HK-2 (cell line): ENCODE measurements around the gene APOBEC3A.
"Not testable (repeated sequence)": the region's sequence is repeated elsewhere in the genome, so short reads cannot be mapped to it uniquely, and the experiment has no call there.

Source experiments
- DNase-seq: peaks from one replicate; pipeline ENCODE4 v3.0.0-alpha.2; 2018; ENCODE audit not compliant: unreplicated experiment

Gene APOBEC3A

DNA sequence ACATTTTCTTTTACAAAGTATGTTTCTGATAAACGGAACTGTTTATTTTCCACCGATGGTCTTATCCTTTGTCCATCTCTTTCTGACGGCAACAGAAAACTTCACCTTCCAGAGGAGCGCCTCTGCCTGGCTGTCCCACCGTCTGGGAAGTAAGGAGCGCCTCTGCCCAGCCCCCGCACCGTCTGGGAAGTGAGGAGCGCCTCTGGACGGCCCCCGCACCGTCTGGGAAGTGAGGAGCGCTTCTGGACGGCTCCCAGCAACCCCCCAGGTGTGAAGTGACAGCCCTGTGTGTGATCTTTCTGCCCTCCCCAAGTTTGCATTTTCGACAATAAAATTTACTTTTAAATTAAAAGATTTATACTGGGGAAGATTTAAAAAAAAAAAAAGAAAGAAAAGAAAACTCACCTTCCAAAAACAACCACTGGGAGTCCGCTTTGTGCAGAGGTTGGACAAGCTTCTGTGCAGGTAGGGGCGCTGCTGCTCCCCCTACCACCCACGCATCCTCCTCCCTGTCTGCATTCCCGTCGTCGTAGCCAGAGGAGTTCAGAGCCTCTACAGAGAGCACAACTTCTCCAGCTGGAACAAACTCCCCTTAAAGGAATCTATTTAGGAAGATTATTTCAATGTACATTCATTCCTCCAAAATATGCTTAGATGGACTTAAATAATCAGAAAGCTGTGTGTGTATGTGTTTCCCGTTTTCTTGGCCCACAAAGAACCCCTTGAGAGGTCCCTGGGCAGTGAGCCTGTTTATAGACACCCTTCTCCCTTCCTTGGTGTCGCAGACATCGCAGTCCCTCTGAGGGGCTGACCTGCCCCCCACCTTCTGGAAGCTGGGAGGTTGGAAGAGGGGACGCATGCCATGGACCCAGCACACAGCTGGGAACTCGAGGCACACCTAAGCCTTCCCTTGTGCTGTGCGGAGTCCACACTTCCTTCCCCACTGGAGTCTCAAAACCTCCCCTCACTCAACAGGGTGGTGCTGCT is 23.9 kb downstream of the APOBEC3A start:
- DNase-seq: no peak

DNA sequence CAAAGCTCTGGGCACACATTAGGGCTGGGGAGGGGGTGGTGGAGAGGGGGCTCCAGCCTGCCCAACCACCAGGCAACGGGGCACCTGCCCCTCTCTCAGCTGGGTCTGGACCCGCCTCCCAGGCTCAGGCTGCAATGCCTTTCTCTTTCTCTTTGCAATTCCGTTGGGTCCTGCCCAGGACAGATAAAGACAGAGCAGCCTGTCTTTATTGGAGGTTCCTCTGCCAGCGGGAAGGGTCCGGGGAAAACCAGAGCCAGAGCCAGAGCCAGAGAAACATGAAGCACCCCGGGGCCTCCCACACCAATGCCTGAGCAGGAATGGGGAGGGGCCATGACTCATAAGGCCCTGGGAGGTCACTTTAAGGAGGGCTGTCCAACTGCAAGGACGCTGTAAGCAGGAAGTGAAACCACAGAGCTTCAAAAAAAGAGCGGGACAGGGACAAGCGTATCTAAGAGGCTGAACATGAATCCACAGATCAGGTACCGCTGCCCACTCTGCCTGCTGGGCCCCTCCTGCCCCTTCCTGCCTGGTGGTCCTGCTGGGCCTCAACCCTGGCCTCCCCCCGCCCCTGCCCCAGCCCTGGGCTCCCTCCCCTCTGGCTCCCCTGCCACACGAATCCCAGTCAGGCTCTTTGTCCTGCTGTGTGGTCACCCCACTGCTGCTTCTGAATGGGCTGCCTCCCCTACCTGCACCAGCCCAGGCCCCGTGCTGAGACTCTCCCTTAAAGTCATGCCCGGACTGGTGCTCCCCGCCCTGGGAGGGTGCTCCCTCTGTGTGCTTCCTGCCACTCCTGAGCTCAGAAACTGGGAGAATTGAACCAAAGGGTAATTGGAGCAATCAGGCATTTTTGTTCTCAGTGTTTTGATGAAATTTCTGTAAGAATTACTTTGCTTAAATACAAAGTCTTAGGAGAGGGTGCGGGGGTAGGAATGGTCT is 24.9 kb downstream of the APOBEC3A start, which contains the start of gene APOBEC3B:
TSS of gene APOBEC3B (plus strand) at position 356 of the 936 bp plus-strand sequence. CDS start at position 463, 107 bp downstream.
- peak; percentile 85 for DNase-seq

DNA sequence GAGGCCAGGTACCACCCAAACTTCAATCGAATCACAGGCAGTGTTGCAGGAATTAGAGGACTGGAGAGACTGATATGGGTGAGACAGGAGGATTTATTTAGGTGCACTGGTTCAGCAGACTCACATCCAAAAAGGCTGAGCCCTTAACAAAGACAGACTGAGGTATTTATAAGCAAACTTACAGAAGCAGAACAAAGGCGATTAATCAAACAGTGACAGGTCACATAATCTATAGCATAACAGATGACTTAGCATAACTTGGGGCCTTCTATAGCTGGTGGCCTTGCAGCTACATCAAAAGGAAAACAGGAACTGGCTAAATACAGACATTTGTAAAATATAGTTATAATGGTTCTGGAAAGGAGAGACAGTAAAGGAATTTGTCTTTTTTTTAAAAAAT is 26.8 kb downstream of the APOBEC3A start:
- DNase-seq: no peak

DNA sequence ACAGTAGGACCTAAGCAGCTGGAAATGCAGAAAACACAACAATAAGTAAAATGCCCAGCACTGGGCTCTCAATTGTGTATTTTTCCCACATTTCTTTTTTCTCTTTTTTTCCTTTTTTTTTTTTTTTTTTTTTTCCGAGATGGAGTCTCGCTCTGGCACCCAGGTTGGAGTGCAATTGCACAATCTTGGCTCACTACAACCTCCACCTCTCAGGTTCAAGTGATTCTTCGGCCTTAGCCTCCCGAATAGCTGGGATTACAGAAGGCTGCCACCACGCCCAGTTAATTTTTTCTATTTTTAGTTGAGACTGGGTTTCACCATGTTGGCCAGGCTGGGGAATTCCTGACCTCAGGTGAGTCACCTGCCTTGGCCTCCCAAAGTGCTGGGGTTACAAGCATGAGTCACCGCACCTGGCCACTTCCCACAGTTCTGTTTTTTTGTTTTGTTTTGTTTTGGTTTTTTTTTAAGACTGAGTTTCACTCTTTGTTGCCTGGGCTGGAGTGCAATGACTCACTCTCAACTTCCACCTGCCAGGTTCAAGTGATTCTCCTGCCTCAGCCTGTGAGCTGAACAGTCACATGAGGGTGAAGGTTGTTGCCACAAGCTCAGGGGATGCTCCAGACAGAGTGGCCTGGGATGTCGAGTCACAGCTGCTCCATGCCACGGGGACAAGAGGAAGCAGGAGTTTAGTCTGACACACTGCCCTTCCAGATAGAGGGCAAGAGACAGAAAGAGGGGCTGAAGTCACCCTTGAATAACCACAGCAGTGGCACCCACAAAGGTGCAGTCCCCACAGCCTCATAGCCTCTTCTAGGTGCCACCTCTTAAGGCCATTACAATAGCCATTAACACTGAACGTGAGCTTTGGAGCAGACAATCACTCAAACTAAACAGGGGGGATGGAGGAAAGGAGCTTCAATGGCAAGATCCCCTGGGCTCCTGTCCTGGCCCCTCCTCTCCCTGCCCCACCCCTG is 27.7 kb downstream of the APOBEC3A start:
- DNase-seq: peak; percentile 76

DNA sequence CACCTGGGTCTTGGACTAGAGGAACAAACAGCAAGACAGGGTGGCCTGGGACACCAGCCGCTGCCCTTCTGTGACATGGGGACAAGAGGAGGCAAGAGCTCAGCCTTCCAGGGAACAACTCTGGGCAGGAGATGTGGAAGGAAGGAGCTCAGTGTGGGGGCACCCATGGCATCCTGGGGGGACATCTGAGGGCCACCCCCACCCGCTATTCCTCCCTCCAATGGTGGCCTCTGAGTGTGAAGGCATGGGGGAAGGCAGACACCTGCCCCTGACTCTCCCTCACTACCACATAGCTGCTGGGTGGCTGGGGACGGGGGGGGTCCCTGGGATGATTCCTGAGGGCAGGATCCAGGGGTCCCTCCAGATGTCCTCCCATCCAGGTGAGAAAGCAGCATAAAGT is 29.2 kb downstream of the APOBEC3A start:
- no peak for DNase-seq

DNA sequence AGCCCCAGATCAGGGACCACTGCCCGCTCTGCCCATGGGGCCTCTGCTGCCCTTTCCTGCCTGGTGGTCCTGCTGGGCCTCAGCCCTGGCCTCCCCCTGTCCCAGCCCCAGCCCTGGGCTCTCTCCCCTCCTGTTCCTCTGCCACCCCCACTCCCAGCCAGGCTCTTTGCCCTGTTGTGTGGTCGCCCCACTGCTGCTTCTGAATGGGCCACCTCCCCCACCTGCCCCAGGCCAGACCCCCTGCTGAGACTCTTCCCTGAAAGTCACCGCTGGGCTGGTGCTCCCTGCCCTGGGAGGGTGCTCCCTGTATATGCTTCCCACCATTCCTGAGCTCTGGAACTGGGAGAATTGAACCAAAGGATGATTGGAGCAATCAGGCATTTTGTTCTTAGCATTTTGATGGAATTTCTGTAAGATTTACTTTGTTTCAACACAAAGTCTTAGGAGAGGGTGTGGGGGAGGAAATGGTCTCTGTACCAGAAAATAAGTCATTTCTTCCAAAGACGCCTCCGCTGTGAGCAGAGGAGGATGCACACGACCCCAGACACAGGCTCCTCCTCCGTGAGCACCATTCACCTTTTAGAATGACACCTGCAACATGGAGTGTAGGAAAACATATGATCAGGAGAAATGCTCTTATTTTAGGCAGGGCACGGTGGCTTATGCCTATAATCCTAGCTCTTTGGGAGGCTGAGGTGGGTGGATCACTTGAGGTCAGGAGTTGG is 29.9 kb downstream of the APOBEC3A start:
- no peak for DNase-seq

DNA sequence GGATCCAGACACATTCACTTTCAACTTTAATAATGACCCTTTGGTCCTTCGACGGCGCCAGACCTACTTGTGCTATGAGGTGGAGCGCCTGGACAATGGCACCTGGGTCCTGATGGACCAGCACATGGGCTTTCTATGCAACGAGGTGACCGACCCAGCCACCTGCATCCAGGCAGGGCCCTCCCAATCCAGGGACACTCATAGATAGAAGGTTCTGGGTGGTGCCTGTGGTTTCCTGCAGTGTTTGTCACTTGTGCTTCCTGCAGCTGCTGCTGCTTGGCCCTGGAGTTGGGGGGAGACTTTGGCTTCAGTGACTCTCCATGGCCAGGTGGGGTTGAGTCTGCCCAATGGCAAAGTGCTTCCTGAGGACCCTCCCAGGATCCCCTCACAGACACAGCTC is 32.1 kb downstream of the APOBEC3A start:
- DNase-seq: no peak

DNA sequence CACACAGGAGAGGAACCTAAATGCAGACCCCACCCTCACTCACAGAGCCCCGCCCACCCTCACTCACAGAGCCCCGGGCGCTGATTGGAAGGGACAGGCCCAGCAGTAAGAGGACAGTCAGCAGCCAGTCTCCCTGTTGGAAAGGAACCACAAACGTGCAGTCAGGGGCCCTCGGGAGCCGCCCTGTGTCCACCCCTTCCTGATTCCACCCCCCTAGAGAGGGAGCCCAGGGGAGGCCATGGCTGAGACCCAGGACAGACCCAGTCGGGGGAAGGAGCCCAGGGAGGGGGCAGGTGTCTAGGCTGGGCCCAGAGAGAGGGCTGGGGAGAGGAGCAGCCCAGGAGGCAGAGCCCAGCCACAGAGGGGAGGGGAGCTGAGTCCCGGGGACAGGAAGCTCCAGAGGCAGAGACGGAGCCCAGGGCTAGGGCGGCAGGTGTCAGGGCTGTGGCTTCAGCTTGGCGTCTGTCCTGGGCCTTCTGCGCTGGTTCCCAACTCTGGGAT is 35.5 kb downstream of the APOBEC3A start:
- DNase-seq: not testable (repeated sequence)

DNA sequence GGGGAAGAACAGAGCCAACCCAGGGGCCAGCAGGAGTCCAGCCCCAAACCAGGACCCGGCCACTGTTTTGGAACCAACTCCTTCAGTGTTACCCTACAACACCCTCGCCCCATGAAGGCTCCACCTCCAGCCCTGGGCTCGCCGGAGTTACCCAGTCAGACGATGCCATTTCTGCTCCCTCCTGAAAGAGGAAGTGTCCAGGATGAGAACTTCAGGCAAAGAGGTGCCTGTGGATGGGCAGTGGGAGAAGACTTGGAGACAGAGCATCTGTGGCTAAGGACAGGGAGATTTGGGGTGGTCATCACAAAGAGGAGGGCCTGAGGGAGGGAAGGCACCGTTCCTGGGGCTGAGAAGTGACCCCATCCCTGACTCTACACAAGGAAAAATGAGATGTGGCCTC is 38.7 kb downstream of the APOBEC3A start:
- DNase-seq: no peak

DNA sequence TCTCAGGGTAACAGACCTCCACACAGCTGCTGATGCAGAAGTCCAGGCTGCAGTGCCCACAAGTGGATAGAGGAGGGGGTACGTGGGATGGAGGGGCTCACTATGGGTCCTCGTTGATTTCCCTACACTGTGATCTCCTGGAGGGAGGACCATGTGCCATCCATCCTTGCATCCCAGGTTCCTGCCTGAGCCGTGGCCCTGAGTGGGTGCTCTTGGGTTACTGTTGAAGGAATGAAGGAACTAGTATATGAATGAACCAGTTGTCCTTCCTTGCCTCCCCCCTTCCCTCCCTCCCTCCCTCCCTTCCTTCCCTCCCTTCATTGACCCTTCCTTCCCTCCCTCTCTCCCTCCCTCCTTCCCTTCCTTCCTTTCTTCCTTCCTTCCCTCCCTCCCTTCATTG is 40.1 kb downstream of the APOBEC3A start:
- no peak for DNase-seq

DNA sequence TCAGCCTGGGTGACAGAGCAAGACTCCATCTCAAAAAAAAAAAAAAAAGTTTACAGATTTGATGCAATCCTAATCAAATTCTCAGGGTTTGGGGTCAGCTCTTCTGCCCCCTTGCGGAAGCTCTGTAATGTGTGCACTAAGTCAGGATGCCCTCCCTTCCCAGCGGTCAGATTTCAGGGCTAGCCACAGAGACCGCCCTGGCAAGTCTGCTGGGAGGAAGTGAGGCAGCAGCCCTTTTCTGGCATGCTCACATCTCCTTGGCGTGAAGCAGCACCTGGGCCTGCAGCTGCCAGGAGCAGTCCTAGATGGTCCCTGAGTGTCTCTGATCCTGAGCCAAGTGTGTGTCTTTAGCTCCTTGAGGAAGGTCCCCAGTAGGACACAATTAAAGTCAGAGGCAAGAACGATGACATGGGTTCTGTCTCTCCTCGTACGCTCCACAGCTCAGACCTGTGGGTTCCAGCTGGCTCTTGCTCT is 45.8 kb downstream of the APOBEC3A start:
- peak; percentile 70 for DNase-seq

DNA sequence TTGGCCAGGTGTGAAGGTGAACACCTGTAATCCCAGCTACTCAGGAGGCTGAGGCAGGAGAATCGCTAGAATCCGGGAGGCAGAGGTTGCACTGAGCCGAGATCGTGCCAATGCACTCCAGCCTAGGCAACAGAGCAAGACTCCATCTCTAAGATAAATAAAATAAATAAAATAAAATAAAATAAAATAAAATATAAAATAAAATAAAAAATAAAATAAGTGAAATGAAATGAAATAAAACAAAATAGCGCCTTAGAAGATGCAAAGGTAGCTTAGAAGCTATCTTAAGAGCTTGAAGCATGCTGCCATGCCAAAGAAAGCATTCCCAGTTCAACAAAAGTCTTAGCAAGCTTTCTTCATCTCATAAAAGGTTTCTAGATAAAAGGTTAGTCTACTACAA is 49.8 kb downstream of the APOBEC3A start:
- no peak for DNase-seq

DNA sequence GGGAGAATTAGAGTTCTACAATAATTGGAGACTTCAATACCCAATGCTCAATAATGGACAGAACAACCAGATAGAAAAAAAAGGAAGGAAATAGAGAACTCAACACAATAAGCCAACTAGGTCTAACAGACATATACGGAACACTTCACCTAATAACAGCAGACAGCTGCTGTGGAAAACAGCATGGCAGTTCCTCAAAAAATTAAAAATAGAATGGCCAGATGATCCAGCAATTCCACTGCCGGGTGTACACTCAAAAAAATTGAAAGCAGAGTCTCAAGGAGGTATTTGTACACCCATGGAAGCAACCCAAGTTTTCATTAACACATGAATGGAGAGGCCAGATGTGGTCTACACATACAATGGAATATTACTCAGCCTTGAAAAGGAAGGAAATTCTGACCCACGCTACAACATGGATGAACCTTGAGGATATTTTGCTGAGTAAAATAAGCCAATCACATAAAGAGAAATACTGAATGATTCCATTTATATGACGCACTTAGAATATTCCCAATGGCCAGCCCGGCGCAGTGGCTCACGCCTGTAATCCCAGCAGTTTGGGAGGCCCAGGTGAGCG is 51.0 kb downstream of the APOBEC3A start:
- DNase-seq: not testable (repeated sequence)

DNA sequence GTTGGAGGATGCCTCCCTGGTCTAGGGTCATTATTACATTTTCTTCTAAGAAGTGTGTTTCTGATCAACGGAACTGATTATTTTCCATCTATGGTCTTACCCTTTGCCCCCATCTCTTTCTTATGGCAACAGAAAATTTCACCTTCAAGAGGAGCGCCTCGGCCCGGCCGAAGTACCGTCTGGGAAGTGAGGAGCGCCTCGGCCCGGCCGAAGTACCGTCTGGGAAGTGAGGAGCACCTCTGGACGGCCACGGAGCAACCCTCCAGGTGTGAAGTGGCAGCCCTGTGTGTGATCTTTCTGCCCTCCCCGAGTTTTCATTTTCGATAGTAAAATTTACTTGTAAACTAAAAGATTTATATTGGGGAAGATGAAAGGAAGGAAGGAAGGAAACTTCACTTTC is 53.5 kb downstream of the APOBEC3A start:
- DNase-seq: no peak
